H9 (cell line): Measurements from ENCODE around the gene VASN. TPM values are rescaled to one million over a fixed set of nuclear protein-coding genes. Genes with fewer than 3 reads are reported as not detected.

Experiments
- DNase-seq: peaks from one replicate; pipeline ENCODE4 v3.0.0-alpha.2; 2017
- H2AFZ ChIP-seq: one replicate; pipeline ENCODE4 v1.6.1; 2013; ENCODE audit warnings: mild to moderate bottlenecking, low read length, control low read depth, moderate library complexity
- H2AK5ac ChIP-seq: 2 replicates; pipeline ENCODE4 v1.6.1; 2013; ENCODE audit warnings: low read length, control low read depth, mixed read lengths; ENCODE audit not compliant: insufficient read length
- H2BK120ac ChIP-seq: one replicate; pipeline ENCODE4 v1.6.1; 2013; ENCODE audit warnings: low read depth, mild to moderate bottlenecking, low read length, control low read depth, inconsistent platforms; ENCODE audit not compliant: poor library complexity, severe bottlenecking
- H2BK12ac ChIP-seq: 2 replicates; pipeline ENCODE4 v1.6.1; 2013; ENCODE audit warnings: low read length, control low read depth, mixed read lengths, low read depth; ENCODE audit not compliant: insufficient read length
- H2BK15ac ChIP-seq: 2 replicates; pipeline ENCODE4 v1.6.1; 2013; ENCODE audit warnings: low read depth, low read length, control low read depth
- H2BK20ac ChIP-seq: one replicate; pipeline ENCODE4 v1.6.1; 2013; ENCODE audit warnings: low read depth, mild to moderate bottlenecking, low read length, control low read depth, inconsistent platforms; ENCODE audit not compliant: poor library complexity, severe bottlenecking
- H2BK5ac ChIP-seq: 2 replicates; pipeline ENCODE4 v1.6.1; 2013; ENCODE audit warnings: low read length, control low read depth, mixed read lengths; ENCODE audit not compliant: insufficient read length
- H3K14ac ChIP-seq: 2 replicates; pipeline ENCODE4 v1.6.1; 2013; ENCODE audit warnings: low read length, control low read depth; ENCODE audit not compliant: insufficient read depth
- H3K18ac ChIP-seq: 2 replicates; pipeline ENCODE4 v1.6.1; 2013; ENCODE audit warnings: low read depth, mild to moderate bottlenecking, mixed read lengths, low read length, control low read depth; ENCODE audit not compliant: insufficient read length
- H3K23ac ChIP-seq: 2 replicates; pipeline ENCODE4 v1.6.1; 2013; ENCODE audit warnings: low read length, control low read depth, mixed read lengths, low read depth; ENCODE audit not compliant: insufficient read length
- H3K23me2 ChIP-seq: 2 replicates; pipeline ENCODE4 v1.6.1; 2013; ENCODE audit warnings: low read depth, mild to moderate bottlenecking, mixed read lengths, low read length, control low read depth; ENCODE audit not compliant: insufficient read length, poor library complexity, severe bottlenecking
- H3K27ac ChIP-seq: 2 replicates; pipeline ENCODE4 v1.5.1; 2013; ENCODE audit warnings: low read length, control low read depth, mixed read lengths, low read depth; ENCODE audit not compliant: insufficient read length
- H3K27me3 ChIP-seq: 2 replicates; pipeline ENCODE4 v1.6.1; 2013; ENCODE audit warnings: low read length, control low read depth, inconsistent platforms; ENCODE audit not compliant: insufficient read depth
- H3K4ac ChIP-seq: 2 replicates; pipeline ENCODE4 v1.6.1; 2013; ENCODE audit warnings: low read depth, mild to moderate bottlenecking, control low read depth, inconsistent platforms, low read length, moderate library complexity
- H3K4me1 ChIP-seq: 2 replicates; pipeline ENCODE4 v1.6.1; 2013; ENCODE audit warnings: low read length, control low read depth, inconsistent platforms; ENCODE audit not compliant: insufficient read depth
- H3K4me2 ChIP-seq: 2 replicates; pipeline ENCODE4 v1.6.1; 2013; ENCODE audit warnings: low read length, control low read depth, mixed read lengths; ENCODE audit not compliant: insufficient read length, insufficient read depth
- H3K56ac ChIP-seq: 2 replicates; pipeline ENCODE4 v1.6.1; 2013; ENCODE audit warnings: low read depth, mild to moderate bottlenecking, mixed read lengths, low read length, control low read depth; ENCODE audit not compliant: insufficient read length
- H3K79me1 ChIP-seq: 2 replicates; pipeline ENCODE4 v1.6.1; 2013; ENCODE audit warnings: low read depth, mild to moderate bottlenecking, moderate library complexity, low read length, control low read depth, inconsistent platforms; ENCODE audit not compliant: insufficient read depth, poor library complexity, severe bottlenecking
- H3K79me2 ChIP-seq: 2 replicates; pipeline ENCODE4 v1.6.1; 2013; ENCODE audit warnings: low read length, control low read depth, inconsistent platforms; ENCODE audit not compliant: insufficient read depth
- H3K9ac ChIP-seq: 2 replicates; pipeline ENCODE4 v1.6.1; 2013; ENCODE audit warnings: low read length, control low read depth, mixed read lengths; ENCODE audit not compliant: insufficient read length; ENCODE audit errors: extremely low read depth
- H3K9me3 ChIP-seq: one replicate; pipeline ENCODE4 v1.6.1; 2013; ENCODE audit warnings: low read depth, low read length, inconsistent platforms; ENCODE audit not compliant: control insufficient read depth
- H3T11ph ChIP-seq: one replicate; pipeline ENCODE4 v1.6.1; 2013; ENCODE audit warnings: mild to moderate bottlenecking, low read length, control low read depth, inconsistent platforms
- H4K20me1 ChIP-seq: one replicate; pipeline ENCODE4 v1.6.1; 2013; ENCODE audit not compliant: control insufficient read depth, insufficient read length, insufficient read depth
- H4K5ac ChIP-seq: 2 replicates; pipeline ENCODE4 v1.6.1; 2013; ENCODE audit warnings: low read depth, mild to moderate bottlenecking, mixed read lengths, low read length, control low read depth; ENCODE audit not compliant: insufficient read length
- H4K8ac ChIP-seq: replicated peaks from 2 replicates; pipeline ENCODE4 v1.6.1; 2013; ENCODE audit warnings: low read length, control low read depth, mixed read lengths, low read depth; ENCODE audit not compliant: insufficient read length
- H4K91ac ChIP-seq: 2 replicates; pipeline ENCODE4 v1.6.1; 2013; ENCODE audit warnings: low read depth, mild to moderate bottlenecking, moderate library complexity, mixed read lengths, low read length, control low read depth; ENCODE audit not compliant: insufficient read length
- H3K27ac Mint-ChIP-seq, 3 experiments: 2 replicates in 2 of 3; 3 replicates in 1 of 3; pipeline ENCODE4 v1.8.0; 2020 to 2021; ENCODE audit warnings: mixed read lengths in 3 of 3, mild to moderate bottlenecking in 1 of 3, moderate library complexity in 1 of 3
- H3K27me3 Mint-ChIP-seq: 2 replicates; pipeline ENCODE4 v1.8.0; 2021; ENCODE audit warnings: low read depth, mild to moderate bottlenecking, moderate library complexity, mixed read lengths
- H3K36me3 Mint-ChIP-seq, 3 experiments: 2 replicates in 2 of 3; 3 replicates in 1 of 3; pipeline ENCODE4 v1.8.0; 2020 to 2021; ENCODE audit warnings: low read depth in 3 of 3, mixed read lengths in 3 of 3; ENCODE audit not compliant: insufficient read depth in 1 of 3
- H3K4me1 Mint-ChIP-seq, 2 experiments: 2 replicates each; pipeline ENCODE4 v1.8.0; 2020; ENCODE audit warnings: mixed read lengths in 2 of 2
- H3K4me3 Mint-ChIP-seq, 2 experiments: 2 replicates in 1 of 2; 3 replicates in 1 of 2; pipeline ENCODE4 v1.8.0; 2020 to 2021; ENCODE audit warnings: mild to moderate bottlenecking in 2 of 2, mixed read lengths in 2 of 2, moderate library complexity in 1 of 2
- H3K9me3 Mint-ChIP-seq, 2 experiments: 2 replicates in 1 of 2; 3 replicates in 1 of 2; pipeline ENCODE4 v1.8.0; 2020; ENCODE audit warnings: mild to moderate bottlenecking in 2 of 2, mixed read lengths in 2 of 2, moderate library complexity in 1 of 2
- CTCF ChIP-seq: fragments of 200-600 bp; sonication (generic); conservative IDR thresholded peaks from 3 replicates; pipeline ENCODE4 v1.8.0; 2021; ENCODE audit warnings: antibody characterized with exemption, mild to moderate bottlenecking
- WGBS: extraction: QIAGEN DNeasy Blood & Tissue Kit; methylation state at CpG from one replicate; pipeline ENCODE4 v1.1.7; 2013; ENCODE audit warnings: missing lambda C conversion rate, low lambda C conversion rate, mixed read lengths; ENCODE audit not compliant: insufficient read length; ENCODE audit errors: extremely low coverage; 5-methylcytosine and 5-hydroxymethylcytosine counted together
- total RNA-seq: library from RNA; stranded (reverse); gene quantifications from 2 replicates; pipeline ENCODE4 v1.2.1, GENCODE V29; 2021

VASN gene
- total RNA-seq, 1 experiment from 2014 or later, result 11.0 TPM

- H3K9me3 Mint-ChIP-seq, result no peaks in the 10 kb centered on the region
- H3K27ac ChIP-seq, result no peak overlapping the region
These were observed 18.0 kb upstream of the VASN start for GRCh38 chr16:4353675-4354074.

More at GRCh38 chr16:4353675-4354074, 18.0 kb upstream of the VASN start:
- H2BK120ac ChIP-seq, result no peak overlapping the region
- no peak overlapping the region for H2AK5ac ChIP-seq
- H3K18ac ChIP-seq, result peak overlapping the region; percentile 36
- no peak overlapping the region for H3K14ac ChIP-seq
- no peaks in the 10 kb centered on the region for H3K27me3 ChIP-seq
- H3K9ac ChIP-seq, result no peak overlapping the region
- H3K4ac ChIP-seq, result no peak overlapping the region
- DNase-seq, result no peak
- H3K79me1 ChIP-seq, result peaks cover 7% of the 10 kb centered on the region
- H2AFZ ChIP-seq, result no peak overlapping the region
- Mint-ChIP-seq H3K27me3 (no peaks in the 10 kb centered on the region), H3K36me3 (peaks cover 0 to 3% (median 0%) of the 10 kb centered on the region in 3 experiments; a peak in 1 of 7 replicates), H3K27ac (peak overlapping the region in 1 of 3 experiments; percentile 9; a peak in 3 of 7 replicates), H3K4me3 (no peak overlapping the region), H3K4me1 (peaks cover 6% of the 10 kb centered on the region in 2 experiments)
- H2BK20ac ChIP-seq, result no peak overlapping the region
- no peak overlapping the region for H4K5ac ChIP-seq
- H3K23ac ChIP-seq, result no peak overlapping the region
- no peak for TF ChIP-seq CTCF
- H3K9me3 ChIP-seq, result no peaks in the 10 kb centered on the region
- H3K79me2 ChIP-seq, result peaks cover 12% of the 10 kb centered on the region; the same call in 1 of the 2 replicates
- H2BK15ac ChIP-seq, result no peak overlapping the region
- H2BK5ac ChIP-seq, result no peak overlapping the region
- no peak overlapping the region for H3K56ac ChIP-seq
- H2BK12ac ChIP-seq, result no peak overlapping the region
- no peaks in the 10 kb centered on the region for H4K20me1 ChIP-seq
- no peak overlapping the region for H4K91ac ChIP-seq
- H3K23me2 ChIP-seq, result no peaks in the 10 kb centered on the region
- H3K4me1 ChIP-seq, result no peaks in the 10 kb centered on the region
- H4K8ac ChIP-seq, result no peak overlapping the region
- no peak overlapping the region for H3T11ph ChIP-seq
- H3K4me2 ChIP-seq, result no peak overlapping the region
- no CpG with 5 or more reads among the region's 4 CpGs for WGBS
